HEK293T (cell line): ENCODE measurements around the gene DCN.

Experiments
- ARNT ChIP-seq: fragments of 450-650 bp; IDR thresholded peaks from 2 replicates; pipeline ENCODE4 v1.6.1; 2017; ENCODE audit warnings: mild to moderate bottlenecking
- BHLHE40 ChIP-seq: fragments of 450-650 bp; IDR thresholded peaks from 2 replicates; pipeline ENCODE4 v1.6.1; 2016; ENCODE audit warnings: mild to moderate bottlenecking, moderate library complexity, borderline replicate concordance
- FOXA1 ChIP-seq: fragments of 450-650 bp; IDR thresholded peaks from 2 replicates; pipeline ENCODE4 v1.6.1; 2016; ENCODE audit warnings: mild to moderate bottlenecking
- FOXM1 ChIP-seq: fragments of 450-650 bp; IDR thresholded peaks from 2 replicates; pipeline ENCODE4 v1.6.1; 2017; ENCODE audit warnings: mild to moderate bottlenecking, borderline replicate concordance
- HDGF ChIP-seq: fragments of 450-650 bp; IDR thresholded peaks from 2 replicates; pipeline ENCODE4 v1.6.1; 2017; ENCODE audit warnings: antibody characterized with exemption, borderline replicate concordance
- NFRKB ChIP-seq: fragments of 450-650 bp; IDR thresholded peaks from 2 replicates; pipeline ENCODE4 v1.6.1; 2016; ENCODE audit warnings: mild to moderate bottlenecking, moderate library complexity
- SUZ12 ChIP-seq: fragments of 450-650 bp; IDR thresholded peaks from 2 replicates; pipeline ENCODE4 v1.6.1; 2016; ENCODE audit warnings: mild to moderate bottlenecking
- ZNF384 ChIP-seq: fragments of 450-650 bp; IDR thresholded peaks from 2 replicates; pipeline ENCODE4 v1.6.1; 2016

DNA sequence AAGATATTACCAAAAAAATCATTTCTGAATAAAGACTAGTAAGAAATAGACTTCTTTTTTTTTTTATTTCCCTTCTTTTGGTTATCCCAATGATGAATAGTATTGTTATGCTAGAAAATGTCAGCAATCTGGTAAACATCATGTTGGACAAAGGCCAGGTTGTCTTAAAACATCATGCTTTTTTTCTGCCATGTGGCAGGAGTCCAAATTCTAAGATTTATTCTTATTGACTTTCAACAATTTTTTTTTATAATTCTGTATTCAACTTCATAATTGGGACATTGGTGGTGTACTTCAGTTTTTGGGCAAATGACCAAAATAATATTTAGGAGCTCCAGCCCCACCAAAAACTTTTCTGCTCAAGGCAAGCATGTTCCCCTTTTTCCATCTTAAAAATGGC is 10.5 kb downstream of the DCN start:
- no peak for TF ChIP-seq FOXM1
- TF ChIP-seq ARNT = no peak
- TF ChIP-seq SUZ12 = no peak
- TF ChIP-seq FOXA1 = no peak
- TF ChIP-seq ZNF384 = no peak
- TF ChIP-seq BHLHE40 = no peak
- TF ChIP-seq NFRKB = no peak
- no peak for TF ChIP-seq HDGF
